Retina (tissue), 1 donor: ENCODE results near the gene CDH5.
"Not testable (repeated sequence)": the region's sequence is repeated elsewhere in the genome, so short reads cannot be mapped to it uniquely, and the experiment has no call there.

ENCODE experiments used
- DNase-seq: peaks from one replicate; pipeline ENCODE4 v3.0.0-alpha.2; 2016

The CDH5 gene

DNA sequence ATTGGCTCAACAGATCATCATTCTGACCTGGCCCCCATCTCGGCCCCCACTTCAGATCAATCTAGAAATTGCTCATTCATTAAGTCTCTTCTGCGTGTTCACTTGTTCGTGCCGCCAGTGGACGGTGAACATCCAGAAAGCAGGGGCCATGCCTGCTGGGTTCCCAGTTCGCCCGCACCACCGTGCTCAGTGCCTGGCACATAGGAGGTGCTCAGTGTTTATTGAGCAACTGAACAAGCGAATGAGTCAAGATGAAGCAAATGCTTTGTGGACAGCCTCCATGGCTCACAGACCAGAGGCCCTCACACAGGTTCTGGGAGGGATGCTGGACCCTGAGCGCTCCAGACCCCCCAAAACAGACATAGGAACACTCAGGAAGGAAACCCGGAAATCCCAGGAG lies 74.5 kb downstream of the CDH5 start:
- DNase-seq, result no peak

DNA sequence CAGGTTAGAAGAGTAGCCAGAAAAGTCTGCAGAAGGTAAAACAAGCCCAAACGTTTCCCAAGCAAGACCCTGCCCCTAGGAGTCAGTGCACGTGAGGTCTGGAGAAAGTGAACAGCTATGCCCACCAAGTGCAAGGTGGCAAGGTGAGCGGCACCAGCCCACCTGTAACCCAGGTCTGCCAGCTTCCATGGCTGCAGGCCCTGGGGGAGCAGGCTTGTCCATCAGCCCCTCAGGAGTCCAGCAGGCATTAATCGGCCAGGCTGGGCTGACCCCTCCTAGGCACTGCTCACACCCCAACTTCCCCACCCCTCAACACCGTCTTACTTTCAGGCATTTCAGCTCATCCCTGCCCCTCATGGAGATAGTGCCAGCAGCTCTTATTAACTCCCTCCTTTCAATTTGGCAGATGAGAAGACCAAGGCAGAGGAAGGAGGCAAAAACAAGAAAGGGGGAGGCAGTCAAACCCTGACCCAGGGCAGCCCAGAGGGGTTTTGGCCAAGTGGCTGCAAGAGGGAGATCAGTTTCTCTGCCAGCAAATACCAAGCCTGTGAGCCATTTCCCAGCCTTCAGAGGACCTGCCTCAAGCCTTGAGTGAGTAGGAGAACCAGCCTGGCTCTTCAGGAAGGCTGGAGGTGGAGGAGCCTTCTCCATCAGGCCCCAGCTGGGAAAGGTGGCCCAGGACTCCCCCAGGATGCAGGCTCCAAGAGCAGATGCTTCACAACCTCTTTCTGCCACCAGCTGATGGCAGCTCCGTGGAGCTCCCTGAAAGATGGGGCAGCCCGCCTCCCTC lies 75.3 kb downstream of the CDH5 start:
- DNase-seq, result no peak

DNA sequence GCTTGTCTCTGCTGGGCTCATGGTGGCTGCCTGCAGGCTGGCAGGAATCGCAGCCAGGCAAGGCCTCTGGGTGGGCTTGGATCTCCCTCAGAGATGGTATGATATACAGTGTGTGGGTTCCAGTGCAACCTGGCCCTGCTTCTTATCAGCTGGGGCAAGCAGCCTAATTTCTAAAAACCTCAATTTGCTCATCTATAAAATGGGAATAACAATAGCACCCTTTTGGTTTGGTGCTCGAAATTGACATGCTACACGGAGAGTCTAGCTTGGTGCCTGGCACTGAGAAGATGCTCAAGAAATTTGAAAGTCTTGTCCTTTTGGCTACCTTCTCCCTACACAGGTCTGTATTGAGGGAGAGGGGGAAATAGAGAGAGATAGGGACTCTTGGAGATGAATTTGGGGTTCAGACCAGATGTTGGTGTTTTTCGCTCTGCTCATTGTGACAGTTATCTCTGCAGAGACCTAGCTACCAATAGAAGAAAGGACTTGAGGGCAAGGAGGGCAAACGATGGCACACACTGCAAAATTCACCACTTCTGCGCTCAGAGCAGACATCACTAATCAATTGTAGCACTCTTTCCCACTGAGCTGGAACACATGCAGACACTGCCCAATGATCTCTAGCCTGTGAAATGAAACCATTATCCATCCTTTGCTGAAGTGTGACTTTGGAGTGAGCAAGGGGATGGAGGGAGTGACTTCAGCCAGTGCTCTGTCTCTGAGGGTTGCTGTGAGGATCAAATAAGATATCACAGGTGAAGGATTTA lies 76.2 kb downstream of the CDH5 start:
- DNase-seq, result no peak

DNA sequence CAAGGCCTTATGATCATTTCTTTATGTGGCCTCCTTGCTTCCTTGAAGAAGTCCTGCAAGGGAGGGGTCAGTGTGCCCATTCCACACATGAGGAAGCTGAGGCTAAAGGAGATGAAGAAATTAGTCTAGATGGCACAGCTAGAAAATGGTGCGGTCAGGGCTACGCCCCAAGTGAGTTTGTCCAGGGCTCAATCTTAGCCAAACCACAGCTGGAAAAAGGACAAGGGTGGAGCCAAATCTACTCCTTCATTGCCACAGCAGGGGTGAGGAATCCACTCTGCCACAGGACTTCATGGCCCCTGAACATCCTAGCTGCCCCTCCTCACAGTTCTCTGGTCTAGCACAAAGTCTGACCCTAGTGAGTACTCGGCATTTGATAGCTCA lies 76.8 kb downstream of the CDH5 start:
- DNase-seq, result no peak

DNA sequence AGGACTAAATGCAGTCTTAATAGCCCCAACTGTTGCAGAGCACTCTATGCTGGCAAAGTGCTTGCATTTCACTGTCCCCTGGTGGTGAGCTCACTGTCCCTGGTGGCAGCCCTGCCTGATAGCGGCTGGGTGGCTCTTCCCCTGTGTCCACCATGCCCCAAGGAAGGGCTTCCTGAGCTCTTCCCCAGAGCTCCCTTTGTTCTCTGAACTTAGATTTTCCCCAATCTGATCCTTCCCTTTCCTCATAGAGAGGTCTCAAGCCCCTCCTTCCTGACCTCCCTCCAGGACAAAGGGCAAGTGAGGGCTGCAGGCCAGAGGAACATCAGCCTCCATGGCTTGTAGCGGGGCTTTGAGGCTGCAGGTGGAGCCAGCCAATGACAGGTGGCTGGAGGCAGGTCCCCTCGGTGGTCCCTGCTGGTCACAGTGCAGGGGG lies 77.6 kb downstream of the CDH5 start:
- no peak for DNase-seq

DNA sequence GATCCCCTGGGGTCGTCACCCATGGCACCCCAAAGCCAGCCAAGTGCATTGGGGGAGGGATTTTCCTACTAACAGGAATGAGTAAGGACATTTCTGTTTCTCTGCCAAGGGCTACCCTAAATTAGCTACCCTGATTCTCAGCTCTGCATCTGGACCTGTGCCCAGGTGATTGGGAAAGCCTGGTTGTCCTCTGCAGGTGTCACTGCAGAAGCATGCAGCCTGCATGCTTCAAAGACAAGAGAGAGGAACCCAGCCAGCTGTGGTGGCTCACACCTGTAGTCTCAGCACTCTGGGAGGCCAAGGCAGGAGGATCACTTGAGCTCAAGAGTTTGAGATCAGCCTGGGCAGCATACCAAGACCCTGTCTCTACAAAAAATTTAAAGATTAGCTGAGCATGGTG lies 80.2 kb downstream of the CDH5 start:
- no peak for DNase-seq

DNA sequence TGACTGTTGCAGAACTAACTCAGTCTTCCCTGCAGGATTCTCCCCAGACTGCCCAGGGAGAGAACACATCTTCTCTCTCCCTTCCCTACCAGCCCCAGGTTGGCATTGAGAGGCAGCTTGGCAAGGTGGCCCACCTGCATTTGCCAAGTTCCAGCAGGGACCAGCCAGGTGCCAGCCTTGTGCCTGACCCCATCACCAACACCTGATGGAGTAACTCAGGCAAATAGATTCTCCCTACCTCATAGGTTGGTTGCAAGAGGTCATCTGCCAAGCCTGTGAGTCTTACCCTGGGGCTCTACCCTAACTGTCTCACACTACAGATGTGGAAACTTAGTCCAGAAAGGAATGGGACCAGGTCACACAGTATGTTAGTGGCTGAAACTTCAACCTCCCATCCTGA lies 81.0 kb downstream of the CDH5 start:
- DNase-seq, result no peak

DNA sequence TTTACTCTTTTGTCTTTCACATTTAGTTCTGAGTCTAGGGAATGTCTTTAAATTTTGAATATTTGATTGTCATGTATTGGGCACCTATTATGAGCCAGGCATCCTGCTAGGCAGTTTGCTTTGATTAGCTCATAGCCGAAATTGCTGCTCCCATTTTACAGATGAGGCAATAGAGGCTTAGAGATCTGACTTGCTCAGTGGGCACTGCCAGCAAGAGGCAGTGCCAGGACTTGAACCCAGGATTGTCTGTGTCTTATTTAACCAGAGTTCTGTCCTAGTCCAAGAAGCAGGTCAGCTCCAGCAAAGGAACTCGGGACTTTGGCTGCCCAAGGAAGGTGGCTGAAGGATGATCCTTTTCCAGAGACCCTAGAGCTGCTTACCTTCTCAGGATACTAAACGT lies 85.1 kb downstream of the CDH5 start:
- DNase-seq, result no peak

DNA sequence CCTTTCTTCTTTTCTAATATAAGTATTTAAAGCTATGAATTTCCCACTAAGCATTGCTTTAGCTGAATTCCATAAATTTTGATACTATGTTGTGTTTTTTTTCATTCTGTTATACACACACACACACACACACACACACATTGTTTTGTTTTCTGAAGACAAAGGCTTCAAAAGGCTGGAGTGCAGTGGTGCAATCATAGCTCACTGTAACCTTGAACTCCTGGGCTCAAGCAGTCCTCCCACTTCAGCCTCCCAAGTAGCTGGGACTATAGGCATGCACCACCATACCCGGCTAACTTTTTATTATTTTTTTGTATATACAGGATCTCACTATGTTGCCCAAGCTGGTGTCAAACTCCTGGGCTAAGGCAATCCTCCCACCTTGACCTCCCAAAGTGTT lies 86.7 kb downstream of the CDH5 start:
- DNase-seq, result not testable (repeated sequence)
